Activated naive CD4-positive, alpha-beta T cell (primary cell): ENCODE measurements around the gene ARL8B.
"Not testable (repeated sequence)": the region's sequence is repeated elsewhere in the genome, so short reads cannot be mapped to it uniquely, and the experiment has no call there.

ENCODE experiments used
- DNase-seq, 4 experiments: peaks; one replicate each; lab custom pipeline; 2025; lab: John Stamatoyannopoulos, UW

The ARL8B gene

DNA sequence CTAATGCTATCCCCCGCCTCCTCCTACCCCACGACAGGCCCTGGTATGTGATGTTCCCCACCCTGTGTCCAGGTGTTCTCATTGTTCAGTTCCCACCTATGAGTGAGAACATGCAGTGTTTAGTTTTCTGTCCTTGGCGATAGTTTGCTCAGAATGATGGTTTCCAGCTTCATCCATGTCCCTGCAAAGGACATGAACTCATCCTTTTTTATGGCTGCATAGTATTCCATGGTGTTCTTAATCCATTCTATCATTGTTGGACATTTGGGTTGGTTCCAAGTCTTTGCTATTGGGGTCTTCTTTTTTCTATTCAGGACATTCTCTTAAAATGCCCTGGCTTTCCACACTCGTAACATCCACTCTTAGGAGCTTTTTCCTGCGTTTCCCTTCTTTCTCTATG is 25.1 kb downstream of the ARL8B start:
- not testable (repeated sequence) for DNase-seq

DNA sequence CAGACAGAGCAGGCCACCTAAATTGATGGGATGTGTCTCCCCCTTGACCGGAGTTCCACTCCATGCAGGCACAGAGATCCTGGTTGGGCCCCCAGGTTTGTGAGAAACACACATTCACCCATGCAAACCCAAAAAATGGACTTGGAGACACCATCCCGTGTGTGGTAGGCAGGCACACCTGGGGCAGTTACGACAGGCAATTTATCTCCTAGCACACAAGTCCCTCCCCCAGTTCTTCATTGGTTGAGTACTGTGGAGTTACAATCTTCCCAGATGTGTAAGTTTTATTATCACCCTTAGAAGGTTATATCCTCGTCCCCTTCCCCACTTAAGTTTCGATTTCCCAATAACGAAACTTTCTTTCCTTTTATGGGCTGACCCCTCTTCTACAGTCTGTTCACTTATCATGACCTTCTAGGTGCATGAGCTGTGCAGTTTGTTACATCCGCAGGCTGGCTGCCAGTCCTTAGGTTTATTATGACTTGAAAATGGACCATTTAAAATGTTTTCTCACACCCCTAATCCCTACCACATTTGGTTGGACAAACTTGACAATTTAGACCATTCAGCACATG is 27.3 kb downstream of the ARL8B start:
- DNase-seq: no peak

DNA sequence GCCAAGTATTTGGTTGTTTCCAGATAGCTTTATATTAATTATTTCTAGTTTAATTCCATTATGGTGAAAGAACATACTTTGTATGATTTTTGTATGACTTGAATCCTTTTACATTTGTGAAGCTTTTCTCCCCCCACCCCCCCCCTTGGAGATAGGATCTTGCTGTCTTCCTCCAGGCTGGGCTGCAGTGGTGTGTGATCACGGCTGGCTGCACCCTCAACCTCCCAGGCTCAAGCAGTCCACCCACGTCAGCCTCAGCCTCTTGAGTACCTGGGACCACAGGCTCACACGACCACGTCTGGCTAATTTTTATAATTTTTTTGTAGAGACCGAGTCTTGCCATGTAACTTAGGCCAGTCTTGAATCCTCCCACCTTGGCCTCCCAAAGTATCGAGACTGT is 29.5 kb downstream of the ARL8B start:
- DNase-seq: no peak

DNA sequence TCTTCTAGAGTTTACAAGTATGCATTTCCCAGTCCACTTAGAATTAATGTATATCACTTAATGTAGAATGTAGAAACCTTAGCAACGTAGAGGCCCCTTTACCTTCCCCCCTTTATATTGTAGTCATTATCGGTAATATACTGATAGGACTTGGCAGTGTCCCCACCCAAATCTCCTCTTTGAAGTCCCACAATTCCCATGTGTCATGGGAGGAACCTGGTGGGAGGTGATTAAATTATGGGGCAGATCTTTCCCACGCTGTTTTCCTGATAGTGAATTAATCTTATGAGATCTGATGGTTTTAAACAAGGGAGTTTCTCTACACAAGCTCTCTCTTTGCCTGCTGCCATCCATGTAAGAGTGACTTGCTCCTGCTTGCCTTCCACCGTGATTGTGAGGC is 31.0 kb downstream of the ARL8B start:
- no peak for DNase-seq

DNA sequence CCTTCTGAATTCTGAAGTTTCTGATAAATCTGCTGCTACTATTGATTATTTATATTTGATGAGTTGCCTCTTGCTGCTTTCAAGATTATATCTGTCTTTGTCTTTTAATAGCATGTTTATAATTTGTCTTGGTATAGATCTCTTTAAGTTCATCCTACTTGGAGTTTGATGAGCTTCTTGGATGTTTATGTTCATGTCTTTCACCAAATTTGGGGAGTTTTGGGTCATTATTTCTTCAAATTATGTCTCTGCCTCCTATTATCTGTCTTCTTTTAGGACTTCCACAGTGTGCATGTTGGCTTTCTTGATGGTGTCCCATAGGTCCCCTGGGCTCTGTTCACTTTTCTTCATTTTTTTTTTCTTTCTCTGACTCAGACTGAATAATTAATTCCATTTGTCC is 33.1 kb downstream of the ARL8B start:
- no peak for DNase-seq

DNA sequence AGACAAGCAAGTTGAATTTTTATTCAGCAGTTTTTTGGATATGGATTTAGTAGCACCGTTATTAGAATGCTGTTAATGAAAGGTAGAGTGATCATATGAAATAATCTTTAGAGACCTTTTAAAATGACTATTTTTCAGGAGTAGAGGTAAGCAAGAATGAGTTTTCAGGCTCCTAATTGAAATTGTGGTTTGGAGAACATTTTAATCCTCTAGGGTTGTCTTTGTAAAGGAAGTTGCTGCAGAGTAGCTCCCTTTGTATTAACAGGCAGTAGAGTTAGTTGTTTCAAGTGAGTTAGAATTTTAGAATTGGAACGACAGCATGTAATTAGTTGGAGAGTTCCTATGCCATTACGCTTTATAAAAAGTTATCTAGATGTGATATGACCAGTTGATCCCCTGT is 38.2 kb downstream of the ARL8B start:
- DNase-seq: no peak

DNA sequence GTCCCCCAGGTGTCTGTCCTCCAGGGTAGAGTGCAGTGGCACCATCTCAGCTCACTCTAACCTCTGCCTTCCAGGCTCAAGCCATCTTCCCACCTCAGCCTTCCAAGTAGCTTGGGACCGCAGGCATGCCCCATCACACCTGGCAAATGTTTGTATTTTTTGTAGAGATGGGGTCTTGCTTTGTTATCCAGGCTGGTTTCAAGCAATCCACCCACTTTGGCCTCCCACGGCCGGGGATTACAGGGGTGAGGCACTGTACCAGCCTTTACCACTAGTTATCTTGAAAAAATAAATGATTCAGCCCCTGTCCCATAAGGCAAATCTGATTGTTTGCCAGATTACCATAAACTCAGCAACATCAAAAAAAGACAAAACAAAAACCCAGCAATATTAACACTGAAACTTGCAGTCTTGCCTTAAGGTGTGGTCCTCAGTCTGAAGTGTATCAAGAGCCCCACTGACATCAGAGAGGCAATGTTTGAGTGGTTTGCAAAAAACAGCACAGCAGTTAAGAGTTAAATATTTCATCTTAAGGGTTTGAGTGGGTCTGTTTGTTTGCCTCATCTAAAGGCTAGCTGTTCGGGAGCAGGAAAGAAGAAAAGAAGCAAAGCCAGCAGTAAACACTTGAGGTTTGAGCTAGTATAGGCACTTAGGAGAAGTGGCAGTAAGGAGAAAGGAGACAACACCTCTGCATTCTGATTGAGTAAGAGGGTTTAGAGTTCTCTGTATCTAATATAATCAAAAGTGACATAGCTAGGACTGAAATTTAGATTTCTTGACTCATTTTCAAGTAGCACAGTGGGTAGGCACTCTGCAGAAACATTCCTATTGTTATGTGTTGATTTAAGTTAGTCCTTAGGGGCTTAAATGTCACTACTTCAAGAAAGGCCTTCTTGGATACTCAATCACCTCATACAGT is 39.1 kb downstream of the ARL8B start:
- DNase-seq: no peak

DNA sequence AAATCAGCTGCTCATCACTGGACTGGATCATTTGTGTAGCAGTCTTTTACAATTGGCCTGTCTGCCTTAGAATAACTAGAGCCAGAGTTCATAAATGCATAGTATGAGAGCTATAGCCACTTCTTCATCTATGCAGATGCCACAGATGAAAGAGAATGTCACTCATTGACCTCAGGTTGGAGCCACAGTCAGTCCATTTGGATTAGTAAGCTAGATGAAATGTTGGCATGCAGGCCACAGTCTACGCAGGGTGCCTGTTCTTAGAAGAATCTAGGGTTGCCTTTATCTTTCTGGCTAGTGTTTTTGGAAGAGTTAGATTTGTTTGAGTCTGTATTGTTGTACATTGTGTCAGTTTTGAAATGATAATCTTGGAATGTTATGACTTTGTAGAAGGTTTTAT is 40.0 kb downstream of the ARL8B start:
- DNase-seq: no peak

DNA sequence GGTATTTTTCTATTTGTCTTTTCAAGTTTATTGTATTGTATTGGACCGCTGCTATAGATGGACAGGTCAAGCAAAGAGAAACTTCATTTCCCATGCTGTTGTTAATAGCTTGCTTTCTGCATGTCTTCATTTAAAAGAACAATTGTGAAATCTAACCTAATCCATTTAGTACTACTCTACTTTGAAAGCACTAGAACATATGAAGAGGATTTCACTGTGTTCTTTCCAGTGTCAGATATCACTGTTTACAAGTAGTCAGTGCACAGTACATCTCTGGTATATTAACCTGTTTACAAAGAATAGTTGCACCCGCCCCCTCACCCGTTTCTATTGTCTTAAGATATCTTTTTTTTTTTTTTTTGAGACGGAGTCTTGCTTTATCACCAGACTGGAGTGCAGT is 43.6 kb downstream of the ARL8B start:
- DNase-seq: no peak

DNA sequence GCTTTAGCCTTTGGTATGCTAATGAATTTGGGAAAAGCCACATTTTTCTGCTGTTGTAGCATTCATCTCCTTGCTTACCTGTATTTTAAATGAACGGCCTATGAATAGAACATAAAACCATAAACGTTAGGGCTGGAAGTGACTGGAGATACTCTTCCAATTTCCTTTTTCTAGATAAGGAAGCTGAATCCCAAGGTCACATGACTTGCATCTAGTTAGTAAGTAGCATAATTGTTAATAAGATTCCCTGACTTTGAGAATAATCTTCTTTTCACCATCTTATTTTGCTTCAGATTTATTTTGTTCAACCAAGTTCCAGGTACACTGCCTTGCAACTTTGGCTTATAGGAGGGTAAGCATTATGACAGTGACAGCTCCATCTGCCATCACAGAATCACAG is 44.8 kb downstream of the ARL8B start:
- DNase-seq: no peak

DNA sequence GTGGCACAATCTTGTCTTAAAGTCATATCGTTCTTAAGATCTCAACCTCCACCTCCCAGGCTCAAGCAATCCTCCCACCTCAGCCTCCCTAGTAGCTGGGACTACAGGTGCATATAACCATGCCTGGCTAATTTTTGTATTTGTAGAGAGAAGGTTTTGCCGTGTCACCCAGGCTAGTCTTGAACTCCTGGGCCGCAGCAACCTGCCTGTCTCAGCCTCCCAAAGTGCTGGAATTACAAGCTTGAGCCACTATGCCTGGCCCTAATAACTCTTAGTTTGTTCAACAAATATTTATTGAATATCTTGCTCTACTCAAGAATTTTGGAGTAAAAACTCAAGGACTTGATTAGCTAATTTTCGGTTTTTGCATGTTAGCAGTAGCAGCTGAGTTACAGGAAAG is 46.0 kb downstream of the ARL8B start:
- no peak for DNase-seq

DNA sequence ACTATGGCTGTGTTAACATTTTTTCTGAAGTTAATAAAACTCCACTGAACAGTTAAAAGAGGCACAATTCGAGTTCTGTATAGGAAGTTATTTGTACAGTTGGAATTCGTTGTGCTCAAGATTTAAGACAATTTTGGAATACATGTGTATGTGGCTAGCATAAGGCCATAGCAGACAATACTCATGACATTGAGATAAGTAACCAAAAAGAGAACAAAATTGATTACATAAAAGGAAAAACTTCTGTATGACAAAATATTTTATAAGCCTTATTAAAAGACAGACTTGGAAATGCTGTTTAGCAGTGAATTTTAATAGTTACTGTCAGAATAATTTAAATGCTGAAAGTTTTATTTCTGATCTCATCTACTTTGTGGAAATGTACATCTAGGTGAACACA is 47.7 kb downstream of the ARL8B start:
- no peak for DNase-seq

DNA sequence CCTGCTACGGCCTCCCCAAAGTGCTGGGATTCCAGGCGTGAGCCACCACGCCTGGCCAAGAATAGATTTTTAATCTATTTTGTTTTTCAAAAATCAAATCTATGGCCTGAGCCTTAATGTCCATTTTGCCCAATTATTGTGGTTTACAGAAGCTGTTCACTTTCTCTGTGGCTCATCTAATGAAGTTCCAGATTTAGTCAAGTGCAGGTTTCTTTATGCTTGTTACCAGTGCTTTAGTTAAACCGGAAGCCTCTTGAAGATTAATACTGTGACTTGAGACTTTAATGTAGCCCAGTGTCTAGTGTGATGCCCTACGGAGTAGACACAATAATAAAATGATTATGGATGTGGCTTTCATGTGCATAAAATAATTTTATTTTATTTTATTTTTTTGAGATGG is 48.9 kb downstream of the ARL8B start:
- no peak for DNase-seq

DNA sequence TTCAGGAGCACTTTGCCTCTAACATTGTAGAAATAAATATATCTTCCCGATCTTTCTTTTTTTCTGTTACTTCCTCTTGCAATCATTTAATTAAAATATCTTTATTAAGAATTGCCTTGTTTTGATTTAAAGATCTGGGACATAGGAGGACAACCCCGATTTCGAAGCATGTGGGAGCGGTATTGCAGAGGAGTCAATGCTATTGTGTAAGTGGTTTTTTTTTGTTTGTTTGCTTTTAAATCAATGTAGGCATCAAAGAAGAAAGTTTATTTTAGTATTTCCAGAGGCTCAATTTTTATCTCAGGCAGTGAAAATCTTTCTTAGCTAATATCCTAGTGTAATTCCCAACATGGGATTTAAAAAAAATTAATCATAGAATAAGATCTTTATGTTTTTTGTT is 49.9 kb downstream of the ARL8B start:
- no peak for DNase-seq

DNA sequence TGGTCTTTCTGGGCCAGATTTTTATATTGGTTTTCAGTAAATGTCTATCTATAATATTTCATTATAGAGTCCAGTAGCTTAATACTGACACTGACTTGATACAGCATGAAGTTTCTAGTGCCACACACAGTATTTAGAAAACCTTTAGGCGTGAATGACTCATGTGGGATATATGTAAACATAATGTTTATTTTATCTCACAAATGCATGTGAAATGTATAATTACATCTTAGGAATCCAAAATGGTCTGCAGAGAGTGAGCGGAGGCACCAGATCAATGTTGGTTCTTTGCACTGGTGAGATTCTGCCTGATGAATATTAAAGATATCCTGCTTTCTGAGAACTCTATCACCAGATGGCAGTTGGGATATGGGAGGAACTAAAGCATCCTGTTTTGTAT is 56.9 kb downstream of the ARL8B start:
- not testable (repeated sequence) for DNase-seq

DNA sequence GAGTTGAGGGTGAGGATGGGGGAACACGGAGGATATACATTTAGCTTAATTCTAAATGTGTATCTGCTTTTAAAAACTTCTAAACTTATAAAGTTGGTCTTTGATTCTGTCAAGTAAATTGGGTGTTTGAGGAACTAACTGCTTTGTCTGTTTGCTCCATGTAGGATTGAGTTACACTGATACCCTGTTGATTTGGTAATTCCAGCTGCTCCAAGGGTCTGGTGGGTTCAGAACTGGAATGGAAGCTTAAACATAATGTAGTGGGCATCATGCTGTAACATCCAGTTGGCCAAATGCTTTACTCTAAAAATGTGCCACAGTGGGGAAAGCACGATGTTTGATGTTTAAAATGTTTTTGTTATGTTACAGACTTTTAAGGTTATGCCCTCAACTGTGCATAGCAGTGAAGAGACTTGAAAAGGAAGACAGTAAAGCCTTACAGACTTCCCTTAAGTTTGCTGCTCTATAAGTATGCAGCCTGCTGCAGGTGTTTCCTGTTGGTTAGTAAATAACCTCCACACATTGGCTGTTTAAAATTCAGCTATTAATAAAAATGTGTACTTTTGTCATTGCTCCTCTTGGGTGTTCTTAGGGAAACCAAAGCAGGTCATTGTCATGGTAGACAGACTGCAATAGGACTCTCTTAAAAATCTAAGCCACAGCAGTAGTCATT is 59.5 kb downstream of the ARL8B start:
- no peak for DNase-seq

DNA sequence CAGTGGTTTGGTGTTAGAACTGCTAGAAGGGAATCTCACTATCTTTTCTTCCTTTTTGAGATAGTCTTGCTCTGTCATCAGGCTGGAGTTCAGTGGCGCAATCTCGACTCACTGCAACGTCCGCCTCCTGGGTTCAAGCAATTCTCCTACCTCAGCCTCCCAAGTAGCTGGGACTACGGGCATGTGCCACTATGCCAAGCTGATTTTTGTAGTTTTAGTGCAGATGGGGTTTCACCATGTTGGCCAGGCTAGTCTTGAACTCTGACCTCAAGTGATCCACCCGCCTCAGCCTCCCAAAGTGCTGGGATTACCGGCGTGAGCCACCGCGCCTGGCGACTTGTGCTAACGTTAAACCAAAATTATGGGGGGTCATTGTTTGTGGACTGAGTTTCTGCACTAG is 61.6 kb downstream of the ARL8B start:
- DNase-seq: not testable (repeated sequence)

DNA sequence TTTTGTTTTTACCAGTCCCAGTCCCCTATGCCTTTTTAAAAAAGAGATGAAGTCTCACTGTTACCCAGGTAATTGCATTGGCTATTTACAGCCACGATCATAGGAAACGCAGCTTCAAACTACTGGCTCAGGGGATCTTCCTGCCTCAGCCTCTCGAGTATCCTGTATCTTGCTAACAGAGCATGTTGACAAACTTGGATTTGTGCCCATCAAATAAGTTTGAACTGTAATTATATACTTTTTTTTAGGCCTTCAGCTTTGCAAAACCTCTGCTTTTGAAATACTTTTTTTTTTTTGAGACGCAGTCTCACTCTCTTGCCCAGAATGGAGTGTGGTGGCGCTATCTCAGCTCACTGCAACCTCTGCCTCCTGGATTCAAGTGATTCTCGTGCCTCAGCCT is 62.4 kb downstream of the ARL8B start:
- no peak for DNase-seq

DNA sequence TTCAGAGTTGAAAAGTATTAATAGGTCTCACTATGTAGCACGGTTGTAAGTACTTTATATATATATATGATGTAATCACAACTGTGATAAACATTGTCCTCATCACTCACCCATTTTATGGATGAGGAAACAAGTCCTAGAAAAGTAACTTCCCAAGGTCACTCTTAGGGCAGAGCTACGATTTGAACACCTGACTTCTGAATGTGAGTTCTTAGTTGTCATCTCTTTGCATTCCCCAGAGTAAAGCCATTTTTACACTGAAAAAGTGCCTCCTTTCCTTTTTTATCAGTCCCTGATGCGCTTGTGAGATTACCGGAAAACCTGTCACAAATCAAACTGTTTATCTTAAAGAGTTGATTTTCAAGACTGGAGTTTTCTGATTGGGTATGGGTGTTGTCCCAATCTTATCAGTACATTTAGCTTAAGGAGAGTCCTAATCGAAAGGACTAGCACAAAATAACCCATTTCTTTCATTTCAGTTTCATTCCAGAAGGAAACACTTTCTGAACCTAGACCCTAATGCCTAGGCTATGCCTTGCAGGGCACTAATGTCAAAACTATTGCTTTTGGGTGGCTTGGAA is 63.1 kb downstream of the ARL8B start:
- DNase-seq: no peak

DNA sequence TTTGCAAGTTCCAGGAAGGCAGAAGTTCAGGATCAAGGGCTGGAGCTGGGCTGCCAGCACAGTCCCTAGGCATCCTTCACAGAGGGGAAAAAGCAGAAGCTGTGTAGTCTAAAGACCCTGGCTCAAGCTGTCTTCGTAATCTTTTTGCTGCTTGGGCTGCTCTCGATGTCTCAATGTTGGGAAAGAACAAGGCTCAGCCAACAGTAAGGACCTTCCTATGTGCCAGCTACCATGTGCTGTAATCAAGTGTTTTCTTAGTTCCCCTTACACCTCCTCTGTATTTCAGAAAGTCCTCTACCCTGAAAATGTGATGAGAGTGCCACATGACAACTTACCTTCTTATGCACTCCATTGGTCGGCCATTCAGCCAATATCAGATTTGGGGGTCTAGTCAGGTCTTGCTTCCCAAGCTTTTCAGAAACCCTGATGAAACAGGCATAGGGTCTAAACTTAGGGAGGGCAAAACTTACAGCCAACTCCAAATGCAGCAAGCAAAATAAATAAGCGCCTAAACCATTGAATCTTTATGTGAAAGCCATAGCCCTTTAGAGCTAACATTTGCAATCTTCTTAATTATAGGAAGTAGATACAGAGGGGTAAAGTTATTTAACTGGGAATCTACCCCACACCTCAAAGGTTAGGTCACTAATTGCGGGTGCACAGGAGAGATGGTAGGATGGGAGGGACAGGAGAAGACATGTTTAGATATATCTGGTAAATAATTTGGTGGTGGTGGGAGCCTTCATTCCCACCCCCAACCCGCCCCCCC is 64.2 kb downstream of the ARL8B start:
- DNase-seq: no peak

DNA sequence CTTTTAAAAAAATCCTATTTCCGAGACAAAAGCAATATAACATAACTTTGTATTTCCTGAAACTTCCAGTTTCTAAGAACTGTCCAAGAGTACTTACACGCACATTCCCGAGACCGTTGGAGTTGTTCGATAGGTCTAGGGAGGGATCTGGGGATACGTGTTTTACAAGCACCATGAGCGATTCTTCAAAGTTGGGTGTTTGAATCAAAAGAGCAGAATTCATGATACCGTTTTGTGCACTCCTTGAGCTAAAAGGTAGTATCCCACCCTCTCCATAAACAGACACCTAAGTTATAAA is 64.7 kb downstream of the ARL8B start:
- no peak for DNase-seq
